Activated CD8-positive, alpha-beta memory T cell treated with anti-CD3 and anti-CD28 coated beads for 48 hours (primary cell): ENCODE data around the gene MAD1L1.

ENCODE experiments used
- DNase-seq, 3 experiments: peaks; one replicate each; pipeline ENCODE4 v3.0.0-alpha.2; 2020; ENCODE audit warnings: low read depth in 2 of 3, low spot score in 2 of 3

Gene MAD1L1

DNA sequence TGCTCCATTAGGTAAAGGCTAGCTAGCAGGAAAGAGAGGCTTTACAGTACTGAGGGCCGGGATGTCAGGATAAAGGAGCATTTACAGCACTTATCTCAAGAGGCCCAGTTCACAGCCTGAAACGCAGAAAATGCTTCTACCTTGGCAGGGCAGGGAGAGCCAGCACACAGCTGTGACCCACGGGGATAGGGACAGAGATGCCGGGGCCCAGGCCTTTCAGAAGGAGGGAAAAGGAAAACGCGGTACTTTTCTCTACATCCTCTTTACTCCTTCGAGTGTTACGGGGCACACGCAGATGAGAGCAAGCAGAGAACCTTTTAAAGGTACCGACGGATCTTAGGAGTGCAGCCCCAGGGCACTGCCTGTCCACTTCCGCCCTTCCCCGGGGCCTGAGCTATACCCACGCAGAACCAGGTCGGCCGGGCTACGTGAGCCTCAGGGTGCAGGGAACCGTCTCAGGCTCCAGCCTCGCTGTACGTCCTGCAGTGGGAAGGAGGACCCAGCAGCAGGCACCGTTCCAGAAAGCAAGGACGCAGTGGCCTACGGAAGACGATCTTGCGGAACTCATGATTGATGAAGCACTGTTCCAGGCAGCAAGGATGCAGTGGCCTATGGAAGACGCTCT, 330.4 kb downstream of the MAD1L1 start:
- DNase-seq, result no peak

DNA sequence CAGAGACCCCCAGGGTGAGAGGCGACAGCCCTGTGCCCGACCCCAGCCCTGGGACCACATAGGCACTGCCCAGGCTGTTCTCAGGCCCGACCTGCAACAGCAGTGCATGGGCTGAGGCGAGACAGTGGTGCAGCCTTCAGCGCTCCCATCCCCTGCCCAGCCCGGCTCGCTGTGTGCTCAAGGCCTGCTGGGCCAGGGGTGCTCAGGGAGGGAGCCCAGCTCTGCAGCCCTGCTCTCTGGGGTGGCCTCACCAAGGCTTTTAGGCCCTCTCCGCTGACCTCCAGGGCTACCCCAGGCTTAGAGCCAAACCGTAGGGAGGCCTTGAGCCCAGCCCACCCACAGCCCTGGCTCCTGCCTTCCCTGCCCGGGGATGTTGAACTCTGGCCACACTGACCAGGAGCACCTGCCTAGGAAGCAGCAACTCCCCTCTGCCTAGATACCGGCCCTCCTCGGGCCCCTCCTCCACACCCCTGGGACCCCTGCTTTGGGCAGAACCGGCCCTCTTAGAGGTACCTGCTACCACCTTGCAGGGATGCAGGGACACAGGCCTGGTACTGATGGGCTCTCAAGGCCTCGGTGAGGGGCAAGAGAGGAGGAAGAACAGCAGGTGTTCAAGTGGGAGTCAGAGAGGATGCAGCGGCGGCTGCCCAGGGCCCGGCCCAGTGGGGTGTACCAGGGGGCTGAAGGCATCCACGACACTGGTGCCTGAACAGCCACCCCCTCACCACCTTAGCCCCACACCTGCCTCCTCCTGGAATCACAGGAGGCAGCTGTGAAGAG, 331.1 kb downstream of the MAD1L1 start:
- no peak for DNase-seq

DNA sequence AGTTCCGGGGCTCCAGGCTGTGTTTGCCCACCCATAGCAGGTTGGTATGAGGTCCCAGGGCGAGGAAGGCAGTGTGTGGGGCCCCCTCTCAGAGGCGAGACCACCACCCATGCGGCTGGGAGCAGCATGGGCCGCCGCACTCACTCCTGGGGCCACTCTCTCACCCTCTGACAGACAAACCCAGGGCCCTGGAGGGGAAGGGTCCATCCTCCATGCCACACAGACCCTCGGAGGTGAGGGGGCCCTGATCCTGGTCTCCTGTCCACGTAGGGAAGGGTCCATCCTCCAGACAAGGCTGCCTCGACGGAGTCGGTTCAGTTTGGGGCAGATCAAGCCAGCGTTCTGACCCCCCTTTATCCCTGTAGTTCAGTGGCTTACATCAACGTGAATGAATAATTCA, 331.9 kb downstream of the MAD1L1 start:
- no peak for DNase-seq

DNA sequence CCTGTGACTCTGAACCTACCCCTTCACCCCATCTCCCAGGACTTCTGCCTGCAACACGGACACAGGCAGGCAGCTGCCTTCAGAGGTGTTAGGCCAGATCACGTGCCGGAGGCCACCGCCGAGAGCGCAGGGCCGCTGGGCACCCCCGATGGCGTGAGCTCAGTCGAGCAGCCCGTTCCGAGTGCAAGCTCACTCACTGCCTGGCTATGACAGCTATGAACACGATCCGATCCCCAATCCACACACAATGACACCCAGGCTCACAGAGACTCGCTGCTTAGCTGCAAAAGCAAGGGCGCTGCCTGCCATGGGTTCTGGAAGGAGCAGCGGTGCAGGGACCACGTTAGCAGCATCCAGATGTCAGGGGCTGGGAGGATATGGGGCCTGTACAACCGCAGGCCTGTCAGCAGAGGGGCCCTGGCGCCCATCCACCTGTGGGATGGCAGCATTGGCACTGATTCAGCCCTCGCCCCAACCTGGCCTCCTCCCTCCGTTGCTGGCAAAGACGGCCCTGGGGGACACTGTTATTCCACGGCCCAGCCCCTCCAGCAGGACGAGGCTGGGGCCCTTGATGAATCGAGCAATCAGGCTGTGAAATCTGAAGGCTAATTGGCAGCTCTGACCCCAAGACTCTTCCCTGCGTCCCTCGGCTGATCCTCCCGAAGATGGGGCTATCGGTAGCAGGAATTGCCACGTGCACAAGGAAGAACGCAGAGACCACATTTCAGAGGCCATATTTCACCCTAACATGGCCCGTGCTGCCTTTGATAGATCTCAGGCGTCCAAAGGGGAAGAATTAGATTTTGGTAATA, 332.6 kb downstream of the MAD1L1 start:
- no peak for DNase-seq

DNA sequence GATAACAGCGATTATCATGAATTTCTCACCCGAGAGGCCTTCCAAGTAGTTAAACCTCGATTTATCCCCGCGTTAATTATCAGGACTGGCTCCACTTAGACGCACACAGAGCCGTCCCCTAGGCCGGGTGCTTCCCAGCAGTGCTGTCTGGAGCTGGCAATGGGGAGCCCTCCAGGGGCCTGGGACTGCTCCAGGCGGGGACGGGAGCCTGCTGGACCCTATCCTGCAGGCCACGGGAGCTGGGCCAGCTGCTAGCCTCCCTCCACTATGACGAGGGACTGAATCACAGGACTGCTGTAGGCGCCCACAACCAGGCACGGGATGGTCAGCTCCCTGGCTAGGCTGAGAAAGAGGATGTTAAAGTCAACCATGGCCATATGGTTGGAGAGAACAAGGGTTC, 333.5 kb downstream of the MAD1L1 start:
- no peak for DNase-seq

DNA sequence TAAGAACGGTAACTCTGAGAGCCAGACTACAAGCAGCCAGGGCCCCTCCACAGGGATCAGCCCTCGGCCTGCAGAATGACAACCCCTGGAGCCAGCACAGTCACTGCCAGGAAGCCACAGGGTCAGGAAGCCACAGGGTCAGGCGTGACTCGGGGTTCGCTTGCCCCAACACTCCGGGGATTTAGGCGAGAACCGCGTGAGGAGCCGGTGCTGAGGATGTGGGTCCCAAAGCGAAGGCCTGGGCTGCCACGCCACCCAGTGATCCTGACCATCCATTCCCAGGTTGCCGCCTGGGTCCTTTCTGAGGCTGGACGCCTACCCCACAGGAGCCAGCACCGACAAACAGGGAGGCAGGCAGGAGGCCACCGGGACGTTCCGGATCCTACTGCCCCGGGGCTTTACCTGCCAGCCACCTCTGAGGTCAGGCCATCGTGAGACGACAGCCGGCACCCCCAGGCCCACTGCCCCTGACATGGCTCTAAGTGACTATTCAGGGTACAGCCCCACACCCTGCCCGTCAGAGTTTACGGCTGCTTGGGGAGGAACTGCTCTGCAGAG, 334.0 kb downstream of the MAD1L1 start:
- DNase-seq, result no peak

DNA sequence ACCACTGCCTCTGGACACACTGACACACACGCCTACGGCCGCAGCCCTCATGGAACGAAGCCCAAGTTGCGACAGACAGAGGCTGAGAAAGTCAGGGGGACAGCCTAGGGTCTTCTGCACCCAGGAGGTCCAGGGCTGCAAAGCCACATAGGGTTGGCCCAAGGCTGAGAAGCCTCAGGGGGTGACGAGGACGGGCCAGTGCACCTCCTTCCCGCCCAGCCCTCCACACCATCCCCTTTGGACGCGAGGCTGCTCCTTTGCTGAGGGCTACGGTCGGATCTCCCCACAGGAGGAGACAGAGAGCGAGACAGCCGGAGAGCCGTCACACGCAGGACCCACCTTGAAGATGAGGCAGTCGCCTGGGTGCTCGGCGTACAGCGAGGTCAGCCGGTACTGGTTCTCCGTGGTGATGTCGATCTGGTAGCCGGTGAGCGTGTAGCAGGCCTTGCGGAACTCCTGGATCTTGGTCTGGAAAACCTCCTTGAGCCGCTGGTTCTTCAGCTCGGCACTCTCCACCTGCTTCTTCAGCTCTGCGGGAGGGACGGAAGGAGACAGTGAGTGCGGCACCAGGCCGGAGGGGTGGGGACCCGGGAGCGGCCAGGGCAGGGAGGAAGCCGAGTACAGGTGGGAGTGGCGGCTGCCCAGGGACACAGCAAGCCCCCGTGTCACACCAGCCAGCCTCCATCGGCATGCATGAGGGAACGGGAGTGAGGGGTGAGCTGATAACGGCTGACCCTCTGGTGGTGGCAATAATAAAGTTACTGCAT, 334.7 kb downstream of the MAD1L1 start:
- no peak for DNase-seq

DNA sequence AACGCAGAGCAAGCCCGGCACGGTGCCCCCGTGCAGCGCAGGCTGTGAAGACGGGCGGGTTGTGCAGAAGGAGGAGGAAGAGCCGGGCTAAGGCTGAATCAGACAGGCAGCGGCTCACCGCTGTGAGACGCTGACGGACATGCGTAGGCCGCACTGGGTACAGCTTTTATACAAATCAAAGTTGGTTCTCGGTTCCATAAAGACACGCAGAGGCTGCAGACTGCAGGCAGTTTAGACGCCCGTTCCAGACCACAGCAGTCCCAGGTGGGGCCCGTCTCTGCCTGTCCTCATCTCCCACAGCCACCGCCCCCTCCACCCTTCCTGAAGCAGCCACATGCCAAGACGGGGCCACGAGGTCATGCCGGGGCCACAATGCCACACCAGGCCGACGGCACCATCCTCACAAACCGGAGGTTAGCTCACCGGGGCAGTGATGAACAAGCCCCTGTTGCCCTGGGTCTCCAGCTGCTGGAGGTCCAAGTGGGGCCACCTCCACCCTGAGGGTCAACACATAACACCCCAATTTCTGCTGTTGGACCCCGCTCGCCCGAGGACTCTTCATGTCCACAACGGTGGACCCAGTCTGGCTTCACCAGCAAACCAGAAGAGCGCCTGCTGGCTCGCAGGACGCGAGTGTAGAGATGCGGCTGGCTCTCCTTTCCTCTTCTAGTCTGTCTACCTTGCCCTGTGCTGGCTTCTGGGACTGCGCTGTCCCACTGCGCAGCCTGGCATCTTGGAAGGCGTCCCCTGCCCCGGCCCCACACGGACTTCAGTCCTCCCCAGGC, 335.5 kb downstream of the MAD1L1 start:
- no peak for DNase-seq

DNA sequence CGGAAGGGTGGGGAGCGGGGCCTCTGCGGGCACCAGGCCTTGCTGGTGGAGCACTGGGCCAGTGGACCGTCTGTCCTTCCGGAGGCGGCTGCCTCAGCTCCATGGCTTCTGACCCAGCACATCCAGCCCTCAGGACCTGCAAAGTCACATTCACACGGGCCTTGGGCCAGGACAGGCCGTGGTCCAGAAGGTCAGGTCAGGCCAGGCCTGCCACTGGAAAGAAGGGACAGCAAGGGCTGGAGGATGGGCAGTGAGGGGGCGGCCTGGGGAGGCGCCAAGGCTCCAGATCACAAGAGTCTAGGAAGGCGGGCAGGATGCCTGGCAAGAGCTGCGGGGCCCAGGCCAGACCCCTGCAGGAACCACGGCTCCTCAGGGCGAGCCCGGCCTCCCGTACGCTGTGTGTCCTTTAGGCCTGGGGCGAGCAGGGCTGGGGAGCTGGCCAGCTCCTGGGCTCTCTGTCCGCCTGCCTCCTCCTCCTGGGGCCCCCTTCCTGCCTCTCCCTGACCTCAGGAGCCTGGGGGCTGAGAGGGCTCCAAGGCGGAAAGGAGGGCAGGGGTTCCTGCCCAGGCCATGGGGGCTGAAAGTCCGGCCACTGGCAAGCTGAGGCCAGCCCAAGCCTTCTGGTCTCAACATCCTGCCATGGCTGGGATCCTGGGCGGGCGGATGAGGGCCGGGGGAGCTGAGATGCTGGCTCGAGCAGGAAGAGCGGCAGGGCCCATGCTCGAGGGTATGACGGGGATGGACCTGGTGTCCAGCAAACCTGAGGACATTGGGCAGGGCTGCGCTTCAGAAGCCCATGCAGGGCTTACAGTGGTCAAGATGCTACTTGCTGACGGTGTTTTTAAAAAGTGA, 336.9 kb downstream of the MAD1L1 start:
- DNase-seq, result no peak

DNA sequence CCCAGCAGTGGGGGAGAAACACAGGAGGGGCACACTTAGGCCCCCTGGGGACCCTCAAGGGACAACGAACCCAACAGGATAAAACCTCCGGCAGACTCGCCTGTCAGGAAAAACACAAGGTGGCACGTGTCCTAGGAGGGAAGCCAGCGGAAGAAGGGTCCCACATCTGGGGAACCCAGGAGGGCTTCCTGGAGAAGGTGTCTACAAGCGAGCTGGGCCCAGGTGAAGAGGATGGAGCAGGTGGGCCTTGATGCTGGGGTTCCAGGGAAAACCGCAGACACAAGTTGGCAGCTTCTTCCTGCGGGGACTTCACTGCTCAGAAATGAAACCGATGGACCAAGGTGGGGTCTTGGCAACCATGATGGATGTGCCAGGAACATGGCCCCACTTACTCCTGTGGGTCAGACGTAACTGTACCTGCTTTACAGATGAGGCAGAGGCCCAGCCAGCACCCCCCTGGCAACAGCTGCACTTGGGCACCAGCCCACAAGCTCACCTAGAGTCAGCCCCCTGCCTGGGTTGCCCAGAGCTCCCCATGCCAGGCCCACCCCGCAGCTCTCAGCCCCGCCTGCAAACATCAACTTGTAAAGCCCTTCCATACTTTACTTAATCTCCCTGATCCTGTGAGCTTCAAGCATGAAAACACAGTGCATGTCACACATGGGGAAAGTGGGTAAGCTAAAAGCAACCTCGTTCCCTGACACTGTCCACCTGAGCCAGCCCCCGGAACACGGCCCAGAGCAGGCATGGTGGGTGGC, 337.7 kb downstream of the MAD1L1 start:
- DNase-seq, result no peak

DNA sequence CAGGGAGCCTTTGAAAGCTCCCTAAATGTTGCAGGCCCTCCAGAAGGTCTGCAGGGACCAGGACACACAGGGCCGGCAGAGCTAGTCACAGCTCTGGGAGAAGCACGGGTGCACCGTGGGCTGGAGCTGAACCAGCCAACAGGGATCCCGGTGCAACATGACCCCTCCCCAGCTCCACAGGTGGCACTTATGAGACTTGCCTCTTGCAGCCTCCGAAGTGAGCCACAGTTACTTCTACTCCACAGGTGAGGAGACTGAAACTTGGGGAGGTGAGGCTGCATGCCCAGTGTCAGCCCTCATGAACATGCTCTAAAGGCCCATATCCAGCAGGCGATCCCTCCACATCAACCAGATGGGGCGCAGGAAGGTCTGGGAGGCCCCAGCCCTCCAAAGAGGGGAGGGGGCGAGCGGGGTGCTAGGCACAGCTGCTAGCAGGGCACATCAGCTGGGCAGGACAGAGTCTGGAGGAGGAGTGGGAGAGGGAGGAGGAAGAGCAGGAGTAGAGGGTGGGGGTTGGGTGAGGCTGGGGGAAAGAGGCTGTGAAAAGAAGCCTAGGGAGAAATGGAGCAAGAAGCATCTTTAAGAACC, 338.3 kb downstream of the MAD1L1 start:
- no peak for DNase-seq

DNA sequence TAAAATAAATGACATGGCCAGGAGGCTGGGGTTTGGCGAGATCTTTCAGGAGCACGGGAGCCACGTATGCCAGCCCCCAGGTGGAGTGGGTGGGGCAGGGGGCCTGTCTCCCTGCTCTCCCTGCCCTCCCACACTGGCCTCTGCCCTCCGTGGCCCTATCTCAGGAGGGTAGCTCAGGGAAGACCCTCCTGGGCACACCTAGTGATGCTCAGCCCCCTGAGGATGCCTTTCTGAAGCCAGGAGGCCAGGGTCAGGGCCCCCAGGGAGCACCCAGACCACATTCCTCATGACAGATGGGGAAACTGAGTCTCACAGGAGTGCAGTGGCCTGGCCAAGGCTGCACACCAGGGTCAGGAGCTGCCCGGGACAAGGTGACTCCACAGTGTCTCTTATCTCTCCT, 339.3 kb downstream of the MAD1L1 start:
- no peak for DNase-seq

DNA sequence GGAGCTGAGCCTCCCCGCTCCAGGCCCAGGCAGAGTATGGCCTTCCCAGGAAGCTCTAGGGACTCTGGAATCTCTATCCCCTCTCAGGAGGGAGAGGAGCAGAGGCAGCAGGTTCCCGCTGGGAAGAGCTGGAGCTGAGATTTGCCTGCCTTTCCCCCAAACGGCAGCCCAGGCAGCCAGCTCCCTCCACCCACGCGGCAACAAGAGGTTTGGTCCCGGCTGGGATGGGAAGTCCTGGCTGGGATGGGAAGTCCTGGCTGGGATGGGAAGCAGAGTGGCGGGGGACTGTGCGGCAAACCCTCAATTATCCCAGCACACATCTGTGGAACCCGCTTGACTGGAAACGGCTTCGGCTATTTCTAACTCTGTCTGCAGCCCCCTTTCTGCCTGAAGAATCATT, 339.7 kb downstream of the MAD1L1 start:
- DNase-seq, result no peak

DNA sequence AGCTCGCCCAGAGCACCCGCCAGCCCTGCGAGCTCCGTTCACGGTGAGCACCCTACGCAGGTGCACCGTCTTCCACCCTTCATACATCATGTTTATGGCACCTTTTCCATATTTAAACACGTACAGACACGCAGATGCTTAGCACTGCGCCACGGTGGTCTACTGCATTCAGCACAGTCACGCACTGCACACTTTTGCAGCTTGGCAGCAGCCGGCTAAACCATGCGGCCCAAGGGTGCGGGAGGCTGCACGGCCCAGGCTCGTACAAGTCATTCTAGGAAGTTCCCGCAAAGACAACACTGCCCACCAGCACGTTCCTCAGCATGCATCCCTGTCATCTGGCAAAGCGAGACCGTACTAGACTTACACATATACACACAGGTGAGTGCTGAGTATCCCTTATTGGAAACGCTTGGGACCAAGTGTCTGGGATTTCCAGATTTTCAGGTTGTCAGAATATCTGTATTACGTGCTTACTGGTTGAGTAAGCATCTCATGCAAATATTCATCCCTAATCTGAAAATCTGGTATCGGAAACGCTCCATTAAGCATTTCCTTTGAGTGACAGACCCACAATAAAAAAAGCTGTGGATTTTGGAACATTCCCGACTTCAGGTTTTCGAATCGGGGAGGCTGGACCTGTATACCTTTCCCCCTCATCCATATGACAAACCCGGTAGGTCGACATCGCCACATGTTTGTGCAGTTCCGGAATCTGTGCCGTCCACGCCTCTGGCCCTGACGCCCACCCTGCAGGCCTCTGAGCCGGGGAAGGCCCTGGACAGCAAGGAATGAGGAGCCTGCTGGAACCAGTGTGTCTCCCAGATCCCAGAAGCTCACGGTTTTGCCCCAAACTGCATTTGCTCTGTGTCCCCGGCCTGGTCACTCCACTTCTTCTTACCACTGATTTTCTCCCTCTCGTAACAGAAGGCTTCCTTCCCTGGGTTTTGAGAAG, 340.5 kb downstream of the MAD1L1 start:
- no peak for DNase-seq

DNA sequence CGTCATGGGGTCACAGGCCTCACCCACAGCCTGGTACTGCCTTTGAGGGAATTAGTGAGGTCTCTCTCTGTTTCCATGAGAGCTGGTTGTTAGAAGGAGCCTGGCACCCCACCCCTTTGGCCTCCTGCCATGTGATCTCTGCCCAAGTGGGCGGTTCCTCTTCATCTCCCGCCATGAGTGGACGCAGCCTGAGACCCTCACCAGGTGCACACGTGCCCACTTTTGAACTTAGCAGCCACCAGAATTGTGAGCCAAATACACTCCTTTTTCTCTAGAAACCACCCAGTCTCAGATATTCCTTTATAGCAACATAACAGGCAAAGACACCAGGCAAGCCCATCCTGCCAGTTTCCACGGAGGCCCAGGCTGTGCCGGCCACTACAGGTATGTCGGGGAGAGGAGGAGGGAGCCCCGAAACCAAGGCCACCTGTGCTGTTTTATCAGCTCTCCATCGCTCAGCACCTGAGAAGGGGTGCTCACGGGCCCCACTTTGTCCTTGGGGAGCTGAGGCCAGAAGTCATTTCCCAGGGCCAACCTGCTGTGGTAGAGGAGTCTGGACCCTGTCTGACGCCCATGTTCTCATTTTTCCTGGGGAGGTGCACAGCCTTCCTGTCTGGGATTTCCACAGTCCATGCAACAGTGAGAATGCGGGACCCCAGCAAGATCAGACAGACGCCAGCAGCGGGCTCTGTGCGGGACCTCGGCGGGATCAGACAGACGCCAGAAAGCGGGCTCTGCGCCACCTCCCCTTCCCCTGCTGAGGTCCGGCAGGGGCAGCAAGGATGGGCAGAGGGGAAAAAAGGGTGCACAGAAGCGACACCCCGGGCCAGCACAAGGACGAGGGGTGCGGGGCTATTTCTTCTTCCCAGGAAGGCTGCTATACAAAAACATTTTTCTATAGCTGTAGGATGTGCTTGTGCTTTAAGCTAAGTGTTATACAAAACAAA, 342.2 kb downstream of the MAD1L1 start:
- no peak for DNase-seq

DNA sequence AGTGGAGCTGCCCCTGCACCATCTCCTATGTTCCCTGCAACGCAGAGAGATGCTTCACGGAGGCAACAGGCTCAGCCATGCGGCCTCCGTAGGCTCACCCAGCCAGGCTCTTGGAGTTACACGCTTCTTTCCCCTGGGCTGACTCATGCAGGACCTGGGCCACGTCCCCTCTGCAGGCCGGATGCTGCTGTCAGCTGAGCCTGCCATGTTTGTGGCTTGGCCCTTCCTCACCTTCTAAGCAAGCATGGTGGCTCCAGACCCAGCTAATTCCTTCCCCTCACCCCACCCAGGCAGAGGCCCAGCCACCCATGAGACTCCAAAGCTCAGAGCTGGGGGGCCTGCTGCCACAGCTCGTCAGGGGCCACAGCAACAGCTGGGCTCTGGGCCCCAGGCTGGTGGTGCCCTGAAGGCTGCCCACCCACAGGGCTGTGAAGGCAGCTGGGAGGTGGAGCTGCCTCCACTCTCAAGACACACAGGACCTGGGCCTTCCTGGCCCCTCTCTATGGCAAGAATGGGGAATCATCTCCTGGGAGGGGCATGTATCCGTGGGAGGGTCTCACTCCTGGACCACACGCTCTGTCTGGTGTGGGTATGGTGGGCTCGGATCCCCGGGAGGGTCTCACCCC, 343.1 kb downstream of the MAD1L1 start:
- DNase-seq, result no peak
